OCI-LY1 (cell line): Measurements from ENCODE around the gene DCTN5.
"Not testable (repeated sequence)": the region's sequence is repeated elsewhere in the genome, so short reads cannot be mapped to it uniquely, and the experiment has no call there.

Experiments used
- CTCF ChIP-seq: fragments of 200-600 bp; sonication (generic), shearing (Covaris generic); IDR thresholded peaks from 2 replicates; pipeline ENCODE4 v1.5.1; 2017; ENCODE audit warnings: mild to moderate bottlenecking, antibody characterized with exemption, low read length, moderate library complexity, mixed read lengths
- EZH2 ChIP-seq: fragments of 200-600 bp; sonication (generic), shearing (Covaris generic); IDR thresholded peaks from 2 replicates; pipeline ENCODE4 v1.8.0; 2017; ENCODE audit warnings: borderline replicate concordance, mixed run types, mild to moderate bottlenecking, antibody characterized with exemption, low read length, moderate library complexity, mixed read lengths

- not testable (repeated sequence) for TF ChIP-seq CTCF, EZH2
Observed at GRCh38 chr16:23610905-23611304, 30.4 kb upstream of the DCTN5 start.
